DOHH2 (cell line): ENCODE data around the gene UBASH3B.

Experiments used
- H3F3A ChIP-seq: fragments of 200-600 bp; sonication (generic), shearing (Covaris generic); 2 replicates; pipeline ENCODE4 v1.6.0; 2016; ENCODE audit warnings: antibody characterized with exemption, mild to moderate bottlenecking; ENCODE audit not compliant: control insufficient read depth, insufficient read depth
- H3K27ac ChIP-seq: fragments of 200-600 bp; sonication (generic); 2 replicates; pipeline ENCODE4 v1.5.1; 2014; ENCODE audit warnings: low read depth, mild to moderate bottlenecking, low read length, moderate library complexity
- H3K27me3 ChIP-seq: fragments of 200-600 bp; sonication (generic); 2 replicates; pipeline ENCODE4 v1.6.1; 2014; ENCODE audit warnings: mild to moderate bottlenecking, low read length, mixed read lengths; ENCODE audit not compliant: control insufficient read depth
- H3K36me3 ChIP-seq: fragments of 200-600 bp; sonication (generic); 2 replicates; pipeline ENCODE4 v1.6.1; 2014; ENCODE audit warnings: mild to moderate bottlenecking, low read length, moderate library complexity, mixed read lengths; ENCODE audit not compliant: control insufficient read depth
- H3K4me1 ChIP-seq: fragments of 200-600 bp; sonication (generic); 2 replicates; pipeline ENCODE4 v1.6.1; 2014; ENCODE audit warnings: mild to moderate bottlenecking, low read length, mixed read lengths; ENCODE audit not compliant: control insufficient read depth
- H3K4me2 ChIP-seq: fragments of 200-600 bp; sonication (generic); 2 replicates; pipeline ENCODE4 v1.6.0; 2014; ENCODE audit warnings: mild to moderate bottlenecking, low read length, moderate library complexity
- H3K4me3 ChIP-seq: fragments of 200-600 bp; sonication (generic); 2 replicates; pipeline ENCODE4 v1.5.1; 2014; ENCODE audit warnings: mild to moderate bottlenecking, low read length, mixed read lengths
- H3K79me2 ChIP-seq: fragments of 200-600 bp; sonication (generic); 2 replicates; pipeline ENCODE4 v1.6.1; 2014; ENCODE audit warnings: mild to moderate bottlenecking, low read length, mixed read lengths; ENCODE audit not compliant: control insufficient read depth
- H3K9me2 ChIP-seq: fragments of 200-600 bp; sonication (generic); replicated peaks from 2 replicates; pipeline ENCODE4 v1.6.1; 2014; ENCODE audit warnings: mild to moderate bottlenecking, low read length, mixed read lengths; ENCODE audit not compliant: control insufficient read depth
- H3K9me3 ChIP-seq: fragments of 200-600 bp; sonication (generic); 2 replicates; pipeline ENCODE4 v1.6.1; 2014; ENCODE audit warnings: antibody characterized with exemption, low read length, mixed read lengths; ENCODE audit not compliant: control insufficient read depth, insufficient read depth
- H4K20me1 ChIP-seq: fragments of 200-600 bp; sonication (generic); 2 replicates; pipeline ENCODE4 v1.6.0; 2014; ENCODE audit warnings: low read depth, mild to moderate bottlenecking, antibody characterized with exemption, low read length, moderate library complexity; ENCODE audit not compliant: control insufficient read depth, insufficient read depth
- CTCF ChIP-seq: fragments of 200-600 bp; sonication (generic); IDR thresholded peaks from one replicate; pipeline ENCODE4 v1.5.1; 2014; ENCODE audit warnings: antibody characterized with exemption, mild to moderate bottlenecking, low read depth, low read length; ENCODE audit not compliant: poor library complexity, severe bottlenecking
- EZH2phosphoT487 ChIP-seq: fragments of 200-600 bp; sonication (generic); IDR thresholded peaks from 2 replicates; pipeline ENCODE4 v1.6.1; 2017; ENCODE audit warnings: borderline replicate concordance, mild to moderate bottlenecking, antibody characterized with exemption, low read length, moderate library complexity, mixed read lengths

The UBASH3B gene

GRCh38 chr11:122848186-122848585 lies 192.7 kb downstream of the UBASH3B start:
- no peaks in the 10 kb centered on the region for H3F3A ChIP-seq
- no peak overlapping the region for H3K4me2 ChIP-seq
- no peaks in the 10 kb centered on the region for H3K9me2 ChIP-seq
- no peak overlapping the region for H3K4me3 ChIP-seq
- TF ChIP-seq CTCF: no peak
- no peak for TF ChIP-seq EZH2phosphoT487
- peaks cover 17% of the 10 kb centered on the region for H3K4me1 ChIP-seq
- H4K20me1 ChIP-seq: no peaks in the 10 kb centered on the region
- H3K27ac ChIP-seq: no peak overlapping the region
- no peaks in the 10 kb centered on the region for H3K79me2 ChIP-seq
- H3K36me3 ChIP-seq: no peaks in the 10 kb centered on the region
- peaks cover 15% of the 10 kb centered on the region; the same call in 1 of the 2 replicates for H3K27me3 ChIP-seq
- no peaks in the 10 kb centered on the region for H3K9me3 ChIP-seq

GRCh38 chr11:122850076-122850631 lies 194.6 kb downstream of the UBASH3B start:
- TF ChIP-seq CTCF (no peak), EZH2phosphoT487 (no peak)
- Histone ChIP-seq H3K36me3 (no peaks in the 10 kb centered on the region), H3K9me2 (no peaks in the 10 kb centered on the region), H3F3A (no peaks in the 10 kb centered on the region), H3K4me3 (no peak overlapping the region), H3K4me2 (no peak overlapping the region), H3K79me2 (no peaks in the 10 kb centered on the region), H4K20me1 (no peaks in the 10 kb centered on the region), H3K4me1 (peaks cover 6% of the 10 kb centered on the region), H3K27me3 (peaks cover 15% of the 10 kb centered on the region; the same call in 1 of the 2 replicates), H3K9me3 (no peaks in the 10 kb centered on the region), H3K27ac (no peak overlapping the region)

- H3K27me3 ChIP-seq: peaks cover 18% of the 10 kb centered on the region; the same call in 1 of the 2 replicates
- H4K20me1 ChIP-seq: no peaks in the 10 kb centered on the region
- H3K9me2 ChIP-seq: no peaks in the 10 kb centered on the region
- peak overlapping the region; percentile 19 for H3K4me2 ChIP-seq
- TF ChIP-seq EZH2phosphoT487: no peak
- TF ChIP-seq CTCF: no peak
- H3F3A ChIP-seq: no peaks in the 10 kb centered on the region
- H3K4me3 ChIP-seq: no peak overlapping the region
- no peaks in the 10 kb centered on the region for H3K9me3 ChIP-seq
- H3K36me3 ChIP-seq: no peaks in the 10 kb centered on the region
- peaks cover 6% of the 10 kb centered on the region for H3K4me1 ChIP-seq
- H3K27ac ChIP-seq: no peak overlapping the region
- H3K79me2 ChIP-seq: no peaks in the 10 kb centered on the region
These were observed 195.9 kb downstream of the UBASH3B start for GRCh38 chr11:122851366-122851966.
